ENCODE measurements around the gene EFR3B. TPM values are rescaled to one million over a fixed set of nuclear protein-coding genes. Genes with fewer than 3 reads are reported as not detected.

The EFR3B gene
- total RNA-seq, 1 donor from 2014 or later: 17.2 TPM

- Histone ChIP-seq H3K4me1 (no peaks in the 10 kb centered on the region), H3K4me3 (no peak overlapping the region), H3K36me3 (no peaks in the 10 kb centered on the region), H3K9me3 (ENCODE audit: low read depth) (no peaks in the 10 kb centered on the region), H2AFZ (replicated peaks) (no peak overlapping the region), H3K27me3 (no peaks in the 10 kb centered on the region), H3K27ac (no peak overlapping the region), H3K4me2 (no peak overlapping the region), H3F3A (ENCODE audit: low read depth) (no peaks in the 10 kb centered on the region), H3K79me2 (ENCODE audit: low read depth) (no peaks in the 10 kb centered on the region), H4K20me1 (ENCODE audit: low read depth) (no peaks in the 10 kb centered on the region), H3K9ac (no peak overlapping the region)
- TF ChIP-seq CTCF (IDR thresholded peaks at IDR 0.05) (no peak), EZH2phosphoT487 (IDR thresholded peaks at IDR 0.05) (no peak), EZH2 (IDR thresholded peaks at IDR 0.05) (no peak)
- Mint-ChIP-seq H3K27ac (no peak overlapping the region), H3K9me3 (no peaks in the 10 kb centered on the region), H3K36me3 (no peaks in the 10 kb centered on the region), H3K27me3 (ENCODE audit: insufficient read depth, low read depth) (peaks cover 4% of the 10 kb centered on the region), H3K4me1 (no peaks in the 10 kb centered on the region), H3K4me3 (no peak overlapping the region)
- DNase-seq (ENCODE audit: low spot score): no peak
Observed at GRCh38 chr2:25026008-25026530, 15.8 kb upstream of the EFR3B start.

GRCh38 chr2:25029183-25029554 lies 12.7 kb upstream of the EFR3B start:
- Mint-ChIP-seq H3K27ac (no peak overlapping the region), H3K9me3 (peaks cover 6% of the 10 kb centered on the region)
- TF ChIP-seq CTCF (IDR thresholded peaks at IDR 0.05) (no peak), EZH2 (IDR thresholded peaks at IDR 0.05) (no peak), EZH2phosphoT487 (IDR thresholded peaks at IDR 0.05) (no peak)

GRCh38 chr2:25030702-25031101 lies 11.2 kb upstream of the EFR3B start:
- Histone ChIP-seq H3K79me2 (ENCODE audit: low read depth) (no peaks in the 10 kb centered on the region), H2AFZ (replicated peaks) (no peak overlapping the region), H3F3A (ENCODE audit: low read depth) (no peaks in the 10 kb centered on the region), H3K4me1 (no peaks in the 10 kb centered on the region), H3K4me3 (no peak overlapping the region), H4K20me1 (ENCODE audit: low read depth) (no peaks in the 10 kb centered on the region), H3K27me3 (no peaks in the 10 kb centered on the region), H3K9me3 (ENCODE audit: low read depth) (no peaks in the 10 kb centered on the region), H3K9ac (no peak overlapping the region), H3K27ac (no peak overlapping the region), H3K36me3 (no peaks in the 10 kb centered on the region), H3K4me2 (no peak overlapping the region)
- Mint-ChIP-seq H3K9me3 (peaks cover 7% of the 10 kb centered on the region), H3K27ac (no peak overlapping the region), H3K4me3 (no peak overlapping the region), H3K4me1 (peaks cover 3% of the 10 kb centered on the region), H3K27me3 (ENCODE audit: insufficient read depth, low read depth) (peaks cover 9% of the 10 kb centered on the region), H3K36me3 (no peaks in the 10 kb centered on the region)
- DNase-seq (ENCODE audit: low spot score): no peak
- no peak for TF ChIP-seq CTCF (IDR thresholded peaks at IDR 0.05)
- no peak for TF ChIP-seq EZH2 (IDR thresholded peaks at IDR 0.05)
- TF ChIP-seq EZH2phosphoT487 (IDR thresholded peaks at IDR 0.05): no peak

More at GRCh38 chr2:25029183-25029554, 12.7 kb upstream of the EFR3B start:
- no peaks in the 10 kb centered on the region for H3K36me3 ChIP-seq
- H3F3A ChIP-seq (ENCODE audit: low read depth): no peaks in the 10 kb centered on the region
- no peak overlapping the region for H3K4me3 Mint-ChIP-seq
- H2AFZ ChIP-seq (replicated peaks): no peak overlapping the region
- H3K9ac ChIP-seq: no peak overlapping the region
- DNase-seq (ENCODE audit: low spot score): no peak
- H3K4me3 ChIP-seq: no peak overlapping the region
- no peaks in the 10 kb centered on the region for H4K20me1 ChIP-seq (ENCODE audit: low read depth)
- no peaks in the 10 kb centered on the region for H3K79me2 ChIP-seq (ENCODE audit: low read depth)
- H3K27me3 Mint-ChIP-seq (ENCODE audit: insufficient read depth, low read depth): peaks cover 6% of the 10 kb centered on the region
- H3K4me1 ChIP-seq: no peaks in the 10 kb centered on the region
- H3K27ac ChIP-seq: no peak overlapping the region
- H3K4me2 ChIP-seq: no peak overlapping the region
- H3K36me3 Mint-ChIP-seq: no peaks in the 10 kb centered on the region
- H3K4me1 Mint-ChIP-seq: peaks cover 3% of the 10 kb centered on the region
- no peaks in the 10 kb centered on the region for H3K9me3 ChIP-seq (ENCODE audit: low read depth)
- H3K27me3 ChIP-seq: no peaks in the 10 kb centered on the region

Measured in neural progenitor cell (in vitro differentiated cells).